ENCODE results near the gene STAMBPL1.

STAMBPL1 gene

GRCh38 chr10:88840881-88841280, 39.2 kb upstream of the STAMBPL1 start:
- no peak overlapping the region for H3K27ac ChIP-seq (ENCODE audit: low read depth, low read length)
- no peak overlapping the region for H3K4me3 ChIP-seq (ENCODE audit: low read length)
- H3K4me1 ChIP-seq (ENCODE audit: insufficient read depth, low read length) = no peaks in the 10 kb centered on the region
- H3K36me3 ChIP-seq (ENCODE audit: insufficient read depth, low read length) = no peaks in the 10 kb centered on the region
- no peak overlapping the region for H3K9ac ChIP-seq (ENCODE audit: low read depth, low read length)
- WGBS = 92% methylated on average over 4 of the region's 5 CpGs
- H3K9me3 ChIP-seq (ENCODE audit: insufficient read depth, low read depth, low read length) = no peaks in the 10 kb centered on the region
- H3K27me3 ChIP-seq (ENCODE audit: insufficient read depth, low read length) = no peaks in the 10 kb centered on the region

GRCh38 chr10:88841316-88842111, 38.5 kb upstream of the STAMBPL1 start:
- H3K27me3 ChIP-seq (ENCODE audit: insufficient read depth, low read length) = no peaks in the 10 kb centered on the region
- H3K36me3 ChIP-seq (ENCODE audit: insufficient read depth, low read length) = no peaks in the 10 kb centered on the region
- no peak overlapping the region for H3K4me3 ChIP-seq (ENCODE audit: low read length)
- no peaks in the 10 kb centered on the region for H3K9me3 ChIP-seq (ENCODE audit: insufficient read depth, low read depth, low read length)
- H3K9ac ChIP-seq (ENCODE audit: low read depth, low read length) = no peak overlapping the region
- no peak overlapping the region for H3K27ac ChIP-seq (ENCODE audit: low read depth, low read length)
- WGBS = 94% methylated on average over 6 of the region's 6 CpGs
- no peaks in the 10 kb centered on the region for H3K4me1 ChIP-seq (ENCODE audit: insufficient read depth, low read length)

GRCh38 chr10:88843171-88843570, 36.9 kb upstream of the STAMBPL1 start:
- Histone ChIP-seq H3K27me3 (ENCODE audit: insufficient read depth, low read length) (no peaks in the 10 kb centered on the region), H3K9ac (ENCODE audit: low read depth, low read length) (no peak overlapping the region), H3K36me3 (ENCODE audit: insufficient read depth, low read length) (no peaks in the 10 kb centered on the region), H3K9me3 (ENCODE audit: insufficient read depth, low read depth, low read length) (no peaks in the 10 kb centered on the region), H3K27ac (ENCODE audit: low read depth, low read length) (no peak overlapping the region), H3K4me3 (ENCODE audit: low read length) (no peak overlapping the region), H3K4me1 (ENCODE audit: insufficient read depth, low read length) (no peaks in the 10 kb centered on the region)
- WGBS = 92% methylated on average over 4 of the region's 4 CpGs

GRCh38 chr10:88848499-88848898, 31.5 kb upstream of the STAMBPL1 start:
- H3K36me3 ChIP-seq (ENCODE audit: insufficient read depth, low read length) = no peaks in the 10 kb centered on the region
- H3K27me3 ChIP-seq (ENCODE audit: insufficient read depth, low read length) = no peaks in the 10 kb centered on the region
- no peaks in the 10 kb centered on the region for H3K9me3 ChIP-seq (ENCODE audit: insufficient read depth, low read depth, low read length)
- WGBS = no CpG with 5 or more reads among the region's 1 CpG
- peaks cover 4% of the 10 kb centered on the region for H3K4me1 ChIP-seq (ENCODE audit: insufficient read depth, low read length)
- H3K27ac ChIP-seq (ENCODE audit: low read depth, low read length) = no peak overlapping the region
- no peak overlapping the region for H3K9ac ChIP-seq (ENCODE audit: low read depth, low read length)
- no peak overlapping the region for H3K4me3 ChIP-seq (ENCODE audit: low read length)

- peaks cover 7% of the 10 kb centered on the region for H3K4me1 ChIP-seq (ENCODE audit: insufficient read depth, low read length)
- H3K27me3 ChIP-seq (ENCODE audit: insufficient read depth, low read length) = no peaks in the 10 kb centered on the region
- no peak overlapping the region for H3K9ac ChIP-seq (ENCODE audit: low read depth, low read length)
- WGBS = 94% methylated on average over 1 of the region's 1 CpG
- H3K27ac ChIP-seq (ENCODE audit: low read depth, low read length) = no peak overlapping the region
- no peaks in the 10 kb centered on the region for H3K9me3 ChIP-seq (ENCODE audit: insufficient read depth, low read depth, low read length)
- no peak overlapping the region for H3K4me3 ChIP-seq (ENCODE audit: low read length)
- H3K36me3 ChIP-seq (ENCODE audit: insufficient read depth, low read length) = no peaks in the 10 kb centered on the region
These were observed 30.8 kb upstream of the STAMBPL1 start for GRCh38 chr10:88849234-88849633.

GRCh38 chr10:88850712-88851111, 29.3 kb upstream of the STAMBPL1 start:
- Histone ChIP-seq H3K4me1 (ENCODE audit: insufficient read depth, low read length) (peaks cover 7% of the 10 kb centered on the region), H3K36me3 (ENCODE audit: insufficient read depth, low read length) (no peaks in the 10 kb centered on the region), H3K9ac (ENCODE audit: low read depth, low read length) (no peak overlapping the region), H3K27me3 (ENCODE audit: insufficient read depth, low read length) (no peaks in the 10 kb centered on the region), H3K27ac (ENCODE audit: low read depth, low read length) (no peak overlapping the region), H3K9me3 (ENCODE audit: insufficient read depth, low read depth, low read length) (no peaks in the 10 kb centered on the region), H3K4me3 (ENCODE audit: low read length) (no peak overlapping the region)
- WGBS = 83% methylated on average over 1 of the region's 1 CpG

- H3K9ac ChIP-seq (ENCODE audit: low read depth, low read length) = no peak within 1 kb of the TSS
- H3K36me3 ChIP-seq (ENCODE audit: insufficient read depth, low read length) = no peaks in the 10 kb centered on the region
- H3K27me3 ChIP-seq (ENCODE audit: insufficient read depth, low read length) = no peaks in the 10 kb centered on the region
- H3K4me3 ChIP-seq (ENCODE audit: low read length) = no peak within 1 kb of the TSS
- H3K27ac ChIP-seq (ENCODE audit: low read depth, low read length) = no peak within 1 kb of the TSS
- peaks cover 7% of the 10 kb centered on the region for H3K4me1 ChIP-seq (ENCODE audit: insufficient read depth, low read length)
- no peaks in the 10 kb centered on the region for H3K9me3 ChIP-seq (ENCODE audit: insufficient read depth, low read depth, low read length)
- 74% methylated on average over 5 of the region's 5 CpGs for WGBS
These were observed 28.3 kb upstream of the STAMBPL1 start, which contains the start of gene ANKRD22 for GRCh38 chr10:88851706-88852105. ANKRD22 (minus strand) TSS chr10:88851844; CDS start chr10:88851607, 237 bp downstream.

GRCh38 chr10:88852327-88852726, 27.7 kb upstream of the STAMBPL1 start:
- H3K9ac ChIP-seq (ENCODE audit: low read depth, low read length) = no peak overlapping the region
- no peaks in the 10 kb centered on the region for H3K27me3 ChIP-seq (ENCODE audit: insufficient read depth, low read length)
- peaks cover 7% of the 10 kb centered on the region for H3K4me1 ChIP-seq (ENCODE audit: insufficient read depth, low read length)
- H3K4me3 ChIP-seq (ENCODE audit: low read length) = no peak overlapping the region
- WGBS = 96% methylated on average over 4 of the region's 4 CpGs
- no peaks in the 10 kb centered on the region for H3K36me3 ChIP-seq (ENCODE audit: insufficient read depth, low read length)
- H3K27ac ChIP-seq (ENCODE audit: low read depth, low read length) = no peak overlapping the region
- no peaks in the 10 kb centered on the region for H3K9me3 ChIP-seq (ENCODE audit: insufficient read depth, low read depth, low read length)

- Histone ChIP-seq H3K27me3 (ENCODE audit: insufficient read depth, low read length) (no peaks in the 10 kb centered on the region), H3K27ac (ENCODE audit: low read depth, low read length) (no peak overlapping the region), H3K4me3 (ENCODE audit: low read length) (no peak overlapping the region), H3K9me3 (ENCODE audit: insufficient read depth, low read depth, low read length) (no peaks in the 10 kb centered on the region), H3K4me1 (ENCODE audit: insufficient read depth, low read length) (peaks cover 7% of the 10 kb centered on the region), H3K9ac (ENCODE audit: low read depth, low read length) (no peak overlapping the region), H3K36me3 (ENCODE audit: insufficient read depth, low read length) (no peaks in the 10 kb centered on the region)
- 84% methylated on average over 4 of the region's 4 CpGs for WGBS
These were observed 26.7 kb upstream of the STAMBPL1 start for GRCh38 chr10:88853155-88853881.

GRCh38 chr10:88854684-88855083, 25.4 kb upstream of the STAMBPL1 start:
- H3K9ac ChIP-seq (ENCODE audit: low read depth, low read length) = no peak overlapping the region
- H3K27ac ChIP-seq (ENCODE audit: low read depth, low read length) = no peak overlapping the region
- no peaks in the 10 kb centered on the region for H3K36me3 ChIP-seq (ENCODE audit: insufficient read depth, low read length)
- no peaks in the 10 kb centered on the region for H3K9me3 ChIP-seq (ENCODE audit: insufficient read depth, low read depth, low read length)
- no peaks in the 10 kb centered on the region for H3K27me3 ChIP-seq (ENCODE audit: insufficient read depth, low read length)
- 97% methylated on average over 3 of the region's 3 CpGs for WGBS
- peaks cover 7% of the 10 kb centered on the region for H3K4me1 ChIP-seq (ENCODE audit: insufficient read depth, low read length)
- H3K4me3 ChIP-seq (ENCODE audit: low read length) = no peak overlapping the region

GRCh38 chr10:88857831-88858230, 22.2 kb upstream of the STAMBPL1 start:
- Histone ChIP-seq H3K9me3 (ENCODE audit: insufficient read depth, low read depth, low read length) (no peaks in the 10 kb centered on the region), H3K27me3 (ENCODE audit: insufficient read depth, low read length) (no peaks in the 10 kb centered on the region), H3K36me3 (ENCODE audit: insufficient read depth, low read length) (no peaks in the 10 kb centered on the region), H3K9ac (ENCODE audit: low read depth, low read length) (no peak overlapping the region), H3K4me3 (ENCODE audit: low read length) (no peak overlapping the region), H3K4me1 (ENCODE audit: insufficient read depth, low read length) (peaks cover 4% of the 10 kb centered on the region; the same call in 1 of the 2 replicates), H3K27ac (ENCODE audit: low read depth, low read length) (no peak overlapping the region)
